Stimulated activated CD8-positive, alpha-beta memory T cell treated with anti-CD3 and anti-CD28 coated beads, Interleukin-12 subunit alpha, Interleukin-12 subunit beta, amount 100 ng/mL, for 24 hours (primary cell): ENCODE data around the gene FASTKD1.
"Not testable (repeated sequence)": the region's sequence is repeated elsewhere in the genome, so short reads cannot be mapped to it uniquely, and the experiment has no call there.

Experiments
- DNase-seq: peaks from one replicate; pipeline ENCODE4 v3.0.0-alpha.2; 2020; ENCODE audit errors: extremely low read depth

Gene FASTKD1

GRCh38 chr2:169573160-169573973 is at the start of gene FASTKD1:
Gene FASTKD1, minus strand, starts transcription at chr2:169573865. Its CDS starts 1,836 bp downstream, at chr2:169572029.
- DNase-seq, result peak; percentile 67

GRCh38 chr2:169623235-169623634 is 49.6 kb upstream of the FASTKD1 start:
- DNase-seq, result no peak

- DNase-seq, result no peak
Observed at GRCh38 chr2:169620509-169620908, 46.8 kb upstream of the FASTKD1 start.

- DNase-seq, result no peak
Observed at GRCh38 chr2:169619946-169620345, 46.3 kb upstream of the FASTKD1 start.

- DNase-seq, result not testable (repeated sequence)
Observed at GRCh38 chr2:169615982-169616381, 42.3 kb upstream of the FASTKD1 start.

- DNase-seq, result no peak
Observed at GRCh38 chr2:169613876-169614275, 40.2 kb upstream of the FASTKD1 start.

GRCh38 chr2:169609264-169609663 is 35.6 kb upstream of the FASTKD1 start:
- DNase-seq, result no peak

GRCh38 chr2:169599568-169599967 is 25.9 kb upstream of the FASTKD1 start:
- DNase-seq, result no peak

- no peak for DNase-seq
Observed at GRCh38 chr2:169598982-169599381, 25.3 kb upstream of the FASTKD1 start.

GRCh38 chr2:169596546-169596945 is 22.9 kb upstream of the FASTKD1 start:
- not testable (repeated sequence) for DNase-seq

- DNase-seq, result no peak
Observed at GRCh38 chr2:169590804-169591203, 17.1 kb upstream of the FASTKD1 start.

GRCh38 chr2:169585673-169586072 is 12.0 kb upstream of the FASTKD1 start:
- DNase-seq, result no peak

GRCh38 chr2:169584005-169584877 is 10.6 kb upstream of the FASTKD1 start, which contains the start of gene PPIG:
Gene PPIG, plus strand, starts transcription at chr2:169584351. Its CDS starts 19,691 bp downstream, at chr2:169604042.
- peak; percentile 70 for DNase-seq

- no peak for DNase-seq
Observed at GRCh38 chr2:169583518-169583917, 9.9 kb upstream of the FASTKD1 start.

- not testable (repeated sequence) for DNase-seq
Observed at GRCh38 chr2:169582552-169583266, 9.0 kb upstream of the FASTKD1 start.

GRCh38 chr2:169579044-169579443 is 5.4 kb upstream of the FASTKD1 start:
- DNase-seq, result no peak

GRCh38 chr2:169575264-169575663 is 1.6 kb upstream of the FASTKD1 start:
- DNase-seq, result not testable (repeated sequence)

- not testable (repeated sequence) for DNase-seq
Observed at GRCh38 chr2:169574539-169574938, 874 bp upstream of the FASTKD1 start.

GRCh38 chr2:169573974-169574299 is 272 bp upstream of the FASTKD1 start:
- DNase-seq, result no peak

GRCh38 chr2:169572821-169573159 is 875 bp downstream of the FASTKD1 start:
- DNase-seq, result no peak

GRCh38 chr2:169572189-169572588 is 1.5 kb downstream of the FASTKD1 start:
- DNase-seq, result no peak

GRCh38 chr2:169571571-169571970 is 2.1 kb downstream of the FASTKD1 start:
- no peak for DNase-seq
